ENCODE results near the gene TTYH2. TPM values are rescaled to one million over a fixed set of nuclear protein-coding genes. Genes with fewer than 3 reads are reported as not detected.

Gene TTYH2
- total and polyA plus RNA-seq, 2 donors (not counting 1 experiment from before 2014, with no cell fraction given), result 3.0 to 3.1 TPM

GRCh38 chr17:74271281-74271680, 57.9 kb downstream of the TTYH2 start:
- no peaks in the 10 kb centered on the region for H4K20me1 ChIP-seq (ENCODE audit: control insufficient read depth, insufficient read depth, low read length, poor library complexity, severe bottlenecking)
- no peak overlapping the region for H3K27ac ChIP-seq (ENCODE audit: low read length in 2 of 2)
- H3K4me3 ChIP-seq (ENCODE audit: control extremely low read depth in 1 of 5, extremely low read depth in 1 of 5, insufficient read depth in 1 of 5, low read depth in 2 of 5, low read length in 4 of 5), result no peak overlapping the region
- DNase-seq (no peak), ATAC-seq (ENCODE audit: low read depth) (no peak)
- H3K4me1 Mint-ChIP-seq, result peaks cover 13% of the 10 kb centered on the region
- TF ChIP-seq CTCF (IDR thresholded peaks at IDR 0.05) (no peak), EZH2 (IDR thresholded peaks at IDR 0.05; ENCODE audit: borderline replicate concordance, insufficient read depth, low read depth, low read length, poor library complexity, severe bottlenecking) (no peak)
- H3K36me3 ChIP-seq (replicated peaks in 1 of 2; ENCODE audit: control extremely low read depth in 1 of 2, control insufficient read depth in 1 of 2, extremely low read depth in 1 of 2, insufficient read depth in 2 of 2, low read length in 1 of 2), result no peaks in the 10 kb centered on the region
- no peak overlapping the region for H2AFZ ChIP-seq (ENCODE audit: insufficient read depth, low read depth, low read length, poor library complexity, severe bottlenecking)
- no peak overlapping the region for H3K4me2 ChIP-seq (replicated peaks; ENCODE audit: low read depth, low read length, poor library complexity, severe bottlenecking)
- H3K4me3 Mint-ChIP-seq, result no peak overlapping the region
- peaks cover 0 to 14% (median 0%) of the 10 kb centered on the region in 4 experiments for H3K27me3 ChIP-seq (replicated peaks in 1 of 4; ENCODE audit: control extremely low read depth in 1 of 4, control insufficient read depth in 3 of 4, insufficient read depth in 4 of 4, low read length in 3 of 4)
- POLR2A ChIA-PET, result interaction anchor here (0.6 kb wide), 1 partner anchor 692 kb away, joined by 3 read pairs; no protein-coding TSS in a partner anchor
- intact Hi-C loops (cut with micrococcal nuclease), result no loop called here
- H3K27ac Mint-ChIP-seq, result no peak overlapping the region
- WGBS (ENCODE audit: insufficient coverage), result 94% methylated on average over 2 of the region's 3 CpGs
- CTCF ChIA-PET, result no interaction called here
- no peaks in the 10 kb centered on the region for H3K79me2 ChIP-seq (ENCODE audit: control insufficient read depth, insufficient read depth, low read length)
- H3K27me3 Mint-ChIP-seq, result peaks cover 56% of the 10 kb centered on the region
- no peaks in the 10 kb centered on the region for H3K9me3 Mint-ChIP-seq (ENCODE audit: insufficient read depth)
- H3K9me3 ChIP-seq (ENCODE audit: control extremely low read depth in 1 of 3, control insufficient read depth in 2 of 3, insufficient read depth in 1 of 3, low read length in 2 of 3), result no peaks in the 10 kb centered on the region
- H3K9ac ChIP-seq (ENCODE audit: low read length), result no peak overlapping the region
- peaks cover 12 to 14% of the 10 kb centered on the region in 2 donors for H3K4me1 ChIP-seq (ENCODE audit: control insufficient read depth in 2 of 2, insufficient read depth in 2 of 2, low read length in 2 of 2)

GRCh38 chr17:74271901-74272561, 58.7 kb downstream of the TTYH2 start:
- peaks cover 12 to 14% of the 10 kb centered on the region in 2 donors for H3K4me1 ChIP-seq (ENCODE audit: control insufficient read depth in 2 of 2, insufficient read depth in 2 of 2, low read length in 2 of 2)
- no peak overlapping the region for H3K9ac ChIP-seq (ENCODE audit: low read length)
- no peaks in the 10 kb centered on the region for H3K79me2 ChIP-seq (ENCODE audit: control insufficient read depth, insufficient read depth, low read length)
- no peak overlapping the region for H3K4me3 ChIP-seq (ENCODE audit: control extremely low read depth in 1 of 5, extremely low read depth in 1 of 5, insufficient read depth in 1 of 5, low read depth in 2 of 5, low read length in 4 of 5)
- H3K4me2 ChIP-seq (replicated peaks; ENCODE audit: low read depth, low read length, poor library complexity, severe bottlenecking), result no peak overlapping the region
- intact Hi-C loops (cut with micrococcal nuclease), result no loop called here
- no peak overlapping the region for H3K27ac ChIP-seq (ENCODE audit: low read length in 2 of 2)
- Mint-ChIP-seq H3K9me3 (ENCODE audit: insufficient read depth) (no peaks in the 10 kb centered on the region), H3K27me3 (peaks cover 57% of the 10 kb centered on the region), H3K27ac (no peak overlapping the region), H3K4me1 (peaks cover 13% of the 10 kb centered on the region), H3K4me3 (no peak overlapping the region)
- no peak overlapping the region for H2AFZ ChIP-seq (ENCODE audit: insufficient read depth, low read depth, low read length, poor library complexity, severe bottlenecking)
- no peak for DNase-seq
- no peak for ATAC-seq (ENCODE audit: low read depth)
- peaks cover 0 to 14% (median 0%) of the 10 kb centered on the region in 4 experiments for H3K27me3 ChIP-seq (replicated peaks in 1 of 4; ENCODE audit: control extremely low read depth in 1 of 4, control insufficient read depth in 3 of 4, insufficient read depth in 4 of 4, low read length in 3 of 4)
- H4K20me1 ChIP-seq (ENCODE audit: control insufficient read depth, insufficient read depth, low read length, poor library complexity, severe bottlenecking), result no peaks in the 10 kb centered on the region
- H3K9me3 ChIP-seq (ENCODE audit: control extremely low read depth in 1 of 3, control insufficient read depth in 2 of 3, insufficient read depth in 1 of 3, low read length in 2 of 3), result no peaks in the 10 kb centered on the region
- TF ChIP-seq CTCF (IDR thresholded peaks at IDR 0.05) (no peak), EZH2 (IDR thresholded peaks at IDR 0.05; ENCODE audit: borderline replicate concordance, insufficient read depth, low read depth, low read length, poor library complexity, severe bottlenecking) (no peak)
- CTCF ChIA-PET, result no interaction called here
- 98% methylated on average over 5 of the region's 13 CpGs for WGBS (ENCODE audit: insufficient coverage)
- H3K36me3 ChIP-seq (replicated peaks in 1 of 2; ENCODE audit: control extremely low read depth in 1 of 2, control insufficient read depth in 1 of 2, extremely low read depth in 1 of 2, insufficient read depth in 2 of 2, low read length in 1 of 2), result no peaks in the 10 kb centered on the region
- POLR2A ChIA-PET, result no interaction called here
